ENCODE data around the gene RTN1.

Gene RTN1

DNA sequence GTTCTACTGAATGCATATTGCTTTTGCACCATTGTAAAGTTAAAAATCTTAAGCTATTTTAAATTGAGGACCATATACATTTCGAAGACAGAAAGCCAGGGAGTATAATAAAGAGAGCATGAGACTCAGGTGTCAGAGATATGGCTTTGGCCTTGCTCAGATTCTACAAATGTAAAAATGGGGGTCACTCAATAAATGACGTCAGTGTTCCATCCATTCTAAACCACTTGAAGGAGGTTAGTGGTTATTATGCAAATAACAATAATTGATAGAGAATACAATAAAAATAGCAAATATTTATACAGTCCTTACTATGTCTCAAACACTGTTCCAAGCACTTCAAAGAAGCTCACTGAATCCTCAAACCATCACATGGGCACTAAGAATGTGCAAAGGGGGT, 20.1 kb downstream of the RTN1 start:
- no peak for DNase-seq
- Histone ChIP-seq H3K27me3 (no peaks in the 10 kb centered on the region), H3K9me3 (peaks cover 0 to 2% (median 0%) of the 10 kb centered on the region in 3 donors), H3K4me3 (no peak overlapping the region), H3K4me1 (peaks cover 0 to 6% (median 0%) of the 10 kb centered on the region in 4 donors), H3K27ac (no peak overlapping the region), H3K36me3 (peaks cover 0 to under 1% (median 0%) of the 10 kb centered on the region in 3 donors)
- TF ChIP-seq CTCF (IDR thresholded peaks at IDR 0.05): no peak
- intact Hi-C loops (cut with DNase I; ENCODE audit: low total_unique reads): no loop called here

DNA sequence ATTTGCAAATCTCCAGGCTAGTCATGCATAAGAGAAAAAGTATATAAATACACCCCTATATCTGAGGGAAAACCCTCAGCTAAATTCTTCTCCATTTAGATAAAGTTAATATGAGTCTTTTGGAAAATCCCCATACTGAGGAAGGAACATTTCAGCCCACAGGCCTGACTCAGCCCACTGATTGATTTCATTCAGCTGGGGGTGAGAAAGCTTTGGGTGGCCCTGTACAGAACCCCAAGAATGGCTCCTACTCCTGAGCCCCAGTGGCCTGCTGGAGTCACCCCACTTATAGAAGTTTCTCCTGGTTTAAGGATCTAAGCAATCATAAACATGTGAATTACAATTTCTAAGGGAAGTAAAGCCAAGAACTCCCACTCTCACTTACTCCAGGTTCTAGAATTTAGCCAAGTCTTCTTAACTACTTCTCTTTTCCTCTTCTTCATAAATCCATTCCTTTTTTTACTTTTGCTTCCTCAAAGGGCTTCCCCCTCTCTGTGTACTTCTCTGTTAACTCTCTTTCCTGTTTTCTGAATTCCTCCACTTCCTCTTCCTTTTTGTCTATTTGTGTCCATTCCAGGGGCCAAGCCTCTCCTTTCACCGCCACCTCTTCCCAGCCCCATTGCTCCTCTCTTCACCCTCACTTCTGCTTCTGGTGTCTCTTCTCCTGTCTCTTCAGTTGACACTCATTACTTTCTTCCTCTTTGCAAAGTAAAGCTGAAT, 21.0 kb downstream of the RTN1 start:
- no peaks in the 10 kb centered on the region for H3K27me3 ChIP-seq
- no peak overlapping the region for H3K4me3 ChIP-seq
- H3K4me1 ChIP-seq: peaks cover 0 to 6% (median 0%) of the 10 kb centered on the region in 4 donors
- no peak for TF ChIP-seq CTCF (IDR thresholded peaks at IDR 0.05)
- H3K9me3 ChIP-seq: no peaks in the 10 kb centered on the region
- no peak for DNase-seq
- intact Hi-C loops (cut with DNase I; ENCODE audit: low total_unique reads): no loop called here
- H3K36me3 ChIP-seq: no peaks in the 10 kb centered on the region
- no peak overlapping the region for H3K27ac ChIP-seq

GRCh38 chr14:59848671-59849070, 21.9 kb downstream of the RTN1 start:
- Histone ChIP-seq H3K9me3 (no peaks in the 10 kb centered on the region), H3K4me3 (no peak overlapping the region), H3K27ac (no peak overlapping the region), H3K36me3 (no peaks in the 10 kb centered on the region), H3K4me1 (peaks cover 0 to 6% (median 0%) of the 10 kb centered on the region in 4 donors), H3K27me3 (no peaks in the 10 kb centered on the region)
- intact Hi-C loops (cut with DNase I; ENCODE audit: low total_unique reads): no loop called here
- no peak for TF ChIP-seq CTCF (IDR thresholded peaks at IDR 0.05)
- DNase-seq: no peak

- H3K27ac ChIP-seq: no peak overlapping the region
- no peak for TF ChIP-seq CTCF (IDR thresholded peaks at IDR 0.05)
Observed at GRCh38 chr14:59847711-59848110, 22.9 kb downstream of the RTN1 start.

DNA sequence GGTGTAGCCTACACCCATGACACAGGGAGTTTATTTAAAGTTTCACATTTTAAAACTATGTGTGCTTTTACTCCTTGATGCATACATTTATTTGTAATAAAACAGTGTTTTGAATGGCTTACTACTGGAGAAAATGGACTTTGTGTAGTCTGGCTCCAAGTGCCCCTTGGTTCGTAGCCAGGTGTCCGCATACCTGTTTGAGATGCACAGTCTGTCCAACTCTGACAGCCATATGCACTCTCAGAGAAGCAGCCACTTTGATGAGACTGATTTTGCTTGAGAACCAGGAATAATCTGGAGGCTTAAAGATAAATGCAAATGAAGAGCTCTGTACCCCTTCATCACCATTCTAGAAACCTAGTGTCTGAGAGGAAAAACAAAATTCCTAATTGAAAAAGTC, 24.0 kb downstream of the RTN1 start:
- intact Hi-C loops (cut with DNase I; ENCODE audit: low total_unique reads): no loop called here
- no peaks in the 10 kb centered on the region for H3K9me3 ChIP-seq
- no peak for DNase-seq
- no peak overlapping the region for H3K4me3 ChIP-seq
- TF ChIP-seq CTCF (IDR thresholded peaks at IDR 0.05): no peak
- peaks cover 0 to 6% (median 0%) of the 10 kb centered on the region in 4 donors for H3K4me1 ChIP-seq
- H3K27me3 ChIP-seq: no peaks in the 10 kb centered on the region
- no peak overlapping the region for H3K27ac ChIP-seq
- H3K36me3 ChIP-seq: no peaks in the 10 kb centered on the region

More at GRCh38 chr14:59847711-59848110, 22.9 kb downstream of the RTN1 start:
- H3K4me3 ChIP-seq: no peak overlapping the region
- H3K36me3 ChIP-seq: no peaks in the 10 kb centered on the region
- no peak for DNase-seq
- H3K27me3 ChIP-seq: no peaks in the 10 kb centered on the region
- H3K4me1 ChIP-seq: peaks cover 0 to 6% (median 0%) of the 10 kb centered on the region in 4 donors
- intact Hi-C loops (cut with DNase I; ENCODE audit: low total_unique reads): no loop called here
- H3K9me3 ChIP-seq: no peaks in the 10 kb centered on the region
